ENCODE measurements around the gene KIAA0586.
"Not testable (repeated sequence)": the region's sequence is repeated elsewhere in the genome, so short reads cannot be mapped to it uniquely, and the experiment has no call there.

The KIAA0586 gene

DNA sequence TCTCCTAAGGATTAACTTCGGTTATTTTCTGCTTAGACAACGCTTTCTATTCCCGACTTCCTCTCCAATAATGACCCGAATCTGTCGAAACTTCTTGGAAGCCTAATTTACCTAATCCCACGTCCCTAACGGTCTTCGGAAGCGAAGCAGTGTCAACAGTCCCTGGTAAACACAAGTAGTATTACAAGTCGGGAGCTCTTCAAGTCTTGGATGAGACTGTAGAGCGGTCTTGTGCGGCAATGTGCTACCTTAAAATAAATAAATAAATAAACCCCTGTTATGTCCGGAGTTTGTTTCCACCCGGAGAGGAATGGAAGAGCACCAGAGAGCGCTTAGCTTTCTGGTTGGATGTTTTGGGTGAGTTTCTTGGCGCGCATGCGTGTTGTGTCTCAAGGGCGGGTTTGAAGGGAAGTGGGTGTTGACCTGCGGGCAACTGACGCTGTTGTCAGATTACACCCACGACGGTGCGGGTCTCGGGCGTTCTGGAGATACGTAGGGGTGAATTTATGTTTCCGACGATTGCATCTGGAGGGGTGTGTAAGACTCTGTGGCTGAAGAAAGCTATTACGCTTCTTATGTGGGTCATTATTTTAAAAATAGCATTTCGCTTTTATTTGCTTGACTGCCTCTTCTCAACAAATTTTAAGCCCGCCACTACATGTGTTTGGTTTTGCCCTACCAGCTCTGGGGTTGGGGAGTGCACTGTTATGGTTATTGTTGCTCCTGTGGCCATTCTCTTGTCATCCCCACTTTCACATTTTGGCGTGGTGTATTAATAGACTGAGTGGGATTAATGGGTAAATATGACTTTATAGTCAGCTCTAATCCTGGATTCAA, at the start of gene KIAA0586, which contains the start of gene TIMM9:
TSS of gene KIAA0586 (plus strand) at position 439 of the 837 bp plus-strand sequence. CDS start 546 bp downstream, outside the sequence.
TSS of gene TIMM9 (minus strand) at position 251 of the 837 bp plus-strand sequence. CDS start 15,586 bp downstream, outside the sequence.
- DNase-seq (ENCODE audit: low read depth in 1 of 2, low spot score in 1 of 2) = peak; percentile 87 to 93

DNA sequence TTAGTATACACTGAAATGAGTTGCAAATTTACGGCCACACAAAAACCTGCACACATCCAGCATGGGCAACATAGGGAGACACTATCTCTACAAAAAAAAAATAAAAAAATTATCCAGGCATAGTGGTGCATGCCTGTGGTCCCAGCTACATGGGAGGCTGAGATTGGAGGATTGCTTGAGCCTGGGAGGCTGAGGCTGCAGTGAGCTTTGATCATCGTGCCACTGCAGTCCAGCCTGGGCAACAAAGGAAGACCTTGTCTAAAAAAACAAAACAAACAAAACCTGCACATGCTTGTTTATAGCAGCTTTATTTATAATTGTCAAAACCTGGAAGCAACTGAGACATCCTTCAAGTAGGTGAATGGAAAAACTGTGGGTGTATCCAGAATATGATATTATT, 36.7 kb upstream of the KIAA0586 start:
- no peak for DNase-seq (ENCODE audit: low read depth in 1 of 2, low spot score in 1 of 2)

DNA sequence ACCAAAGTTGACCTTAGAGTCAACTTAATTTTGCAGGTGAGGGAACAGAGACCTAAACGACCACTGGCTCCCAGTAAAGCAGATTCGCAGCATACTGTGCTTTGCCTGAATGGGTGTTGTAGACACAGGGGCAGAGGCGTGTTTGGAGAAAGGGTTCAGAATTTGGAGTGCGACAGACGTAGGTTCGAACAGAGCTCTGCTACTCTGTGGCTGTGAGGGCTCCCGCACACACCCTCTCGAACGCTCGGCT, 32.0 kb upstream of the KIAA0586 start:
- no peak for DNase-seq (ENCODE audit: low read depth in 1 of 2, low spot score in 1 of 2)

DNA sequence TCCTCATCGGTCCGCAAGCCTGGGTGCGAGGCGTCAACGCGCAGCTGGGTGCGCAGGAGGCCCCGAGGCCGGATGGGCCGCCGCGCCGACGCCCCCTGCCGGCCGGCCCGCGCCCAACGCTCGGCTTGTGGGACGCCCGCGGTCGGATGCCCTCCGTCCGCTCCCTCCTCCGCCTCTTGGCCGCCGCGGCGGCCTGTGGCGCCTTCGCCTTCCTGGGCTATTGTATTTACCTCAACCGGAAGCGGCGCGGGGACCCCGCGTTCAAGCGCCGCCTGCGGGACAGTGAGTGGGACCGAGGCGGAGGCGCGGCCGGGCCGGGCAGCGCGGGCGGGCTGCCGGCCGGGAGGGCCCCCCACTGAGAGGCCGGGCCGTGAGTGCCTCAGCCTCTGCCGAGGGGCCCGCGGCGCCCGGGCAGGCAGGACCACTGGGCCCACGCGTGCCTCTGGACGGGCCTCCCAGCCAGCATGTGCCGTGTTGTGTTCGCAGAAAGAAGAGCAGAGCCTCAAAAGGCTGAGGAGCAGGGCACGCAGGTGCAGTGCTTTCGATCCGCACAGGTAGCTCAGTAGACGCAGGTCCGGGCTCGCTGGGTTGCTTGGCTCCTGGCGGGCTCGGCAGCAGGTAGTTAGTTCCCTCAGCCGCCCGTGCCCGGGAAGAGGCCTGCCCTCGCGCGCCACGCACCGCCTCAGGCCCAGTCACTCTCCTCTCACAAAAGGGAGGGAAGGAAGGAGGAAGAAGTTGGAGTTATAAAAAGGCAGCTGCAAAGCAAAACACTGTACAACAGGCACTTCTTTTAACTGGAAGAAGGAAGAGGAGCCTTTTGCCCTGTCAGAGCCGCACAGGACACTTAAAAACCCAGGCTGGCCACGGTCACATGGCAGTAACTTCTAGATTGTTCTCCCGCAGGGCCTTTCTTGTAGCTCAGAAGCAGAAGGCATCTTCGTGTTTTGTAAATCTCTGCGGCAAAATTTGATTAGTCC, 31.4 kb upstream of the KIAA0586 start, which contains the start of gene TOMM20L:
TSS of gene TOMM20L (plus strand) at position 119 of the 977 bp plus-strand sequence. CDS start at position 147, 28 bp downstream.
- DNase-seq (ENCODE audit: low read depth in 1 of 2, low spot score in 1 of 2) = peak; percentile 39 to 56

DNA sequence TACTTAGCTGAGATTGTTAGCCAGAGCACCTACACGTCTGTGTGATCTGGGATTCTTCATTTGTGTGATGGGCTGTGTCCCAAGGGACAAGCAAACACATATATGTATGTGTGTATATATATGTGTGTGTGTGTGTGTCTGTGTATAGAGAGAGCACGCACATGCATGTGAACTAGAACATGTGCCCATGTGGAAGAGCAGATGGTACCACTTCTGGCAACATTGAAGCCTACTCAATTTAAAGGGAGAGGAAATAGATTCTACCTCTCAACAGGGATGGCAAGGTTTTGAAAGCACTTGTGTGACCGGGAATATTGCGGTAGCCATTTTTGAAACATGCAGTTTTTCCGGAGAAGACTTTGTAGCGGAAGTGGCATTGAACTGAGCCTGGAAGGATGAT, 30.4 kb upstream of the KIAA0586 start:
- no peak for DNase-seq (ENCODE audit: low read depth in 1 of 2, low spot score in 1 of 2)

DNA sequence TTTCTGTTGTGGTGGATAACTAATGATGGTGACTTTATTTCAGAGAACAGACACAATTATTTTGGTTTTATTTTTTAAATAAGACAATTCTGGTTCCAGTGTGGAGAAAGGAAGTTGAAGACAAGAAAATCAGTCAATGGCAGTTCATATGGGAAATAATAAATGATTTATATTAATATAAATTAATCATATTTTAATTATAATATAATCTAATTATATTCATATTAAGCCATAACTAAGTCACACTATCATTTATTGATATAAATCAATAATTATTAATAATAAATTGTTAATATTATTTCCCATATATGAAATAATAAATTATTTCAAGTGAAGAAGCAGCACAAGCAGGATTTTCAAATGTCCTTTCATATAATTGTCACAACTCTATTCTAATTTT, 29.0 kb upstream of the KIAA0586 start:
- DNase-seq (ENCODE audit: low read depth in 1 of 2, low spot score in 1 of 2) = no peak

DNA sequence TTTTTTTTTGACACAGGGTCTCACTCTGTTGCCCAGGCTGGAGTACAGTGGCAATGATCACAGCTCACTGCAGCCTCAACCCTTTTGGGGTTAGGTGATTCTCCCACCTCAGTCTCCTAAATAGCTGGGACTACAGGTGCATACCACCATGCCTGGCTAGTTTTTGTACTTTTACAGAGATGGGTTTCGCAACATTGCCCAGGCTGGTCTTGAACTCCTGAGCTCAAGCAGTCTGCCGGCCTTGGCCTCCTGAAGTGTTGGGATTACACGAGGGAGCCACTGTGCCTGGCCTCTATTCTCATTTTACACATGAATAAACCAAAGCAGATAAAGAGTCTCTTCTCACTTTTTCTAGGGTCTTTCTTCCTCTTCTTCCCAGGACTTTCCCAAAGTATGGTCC, 28.6 kb upstream of the KIAA0586 start:
- no peak for DNase-seq (ENCODE audit: low read depth in 1 of 2, low spot score in 1 of 2)

DNA sequence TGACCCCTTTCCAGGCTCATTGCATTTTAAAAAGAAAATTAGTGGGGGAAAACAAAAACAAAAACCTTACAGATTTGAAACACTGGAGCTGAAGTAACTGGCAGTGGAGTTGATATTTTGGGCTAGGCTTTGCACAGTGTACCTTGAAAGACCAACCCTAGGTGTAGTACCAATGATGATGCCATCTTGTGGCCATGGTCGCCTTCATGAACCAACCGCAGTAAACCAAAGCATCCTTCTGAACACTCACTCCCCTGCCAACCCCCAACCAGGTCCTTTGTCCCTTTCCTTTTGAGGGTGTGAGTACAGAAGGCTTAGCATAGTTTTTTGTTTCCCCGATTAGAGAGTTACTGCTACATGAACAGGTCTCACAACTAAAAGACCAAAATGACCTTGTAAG, 25.9 kb upstream of the KIAA0586 start:
- no peak for DNase-seq (ENCODE audit: low read depth in 1 of 2, low spot score in 1 of 2)

DNA sequence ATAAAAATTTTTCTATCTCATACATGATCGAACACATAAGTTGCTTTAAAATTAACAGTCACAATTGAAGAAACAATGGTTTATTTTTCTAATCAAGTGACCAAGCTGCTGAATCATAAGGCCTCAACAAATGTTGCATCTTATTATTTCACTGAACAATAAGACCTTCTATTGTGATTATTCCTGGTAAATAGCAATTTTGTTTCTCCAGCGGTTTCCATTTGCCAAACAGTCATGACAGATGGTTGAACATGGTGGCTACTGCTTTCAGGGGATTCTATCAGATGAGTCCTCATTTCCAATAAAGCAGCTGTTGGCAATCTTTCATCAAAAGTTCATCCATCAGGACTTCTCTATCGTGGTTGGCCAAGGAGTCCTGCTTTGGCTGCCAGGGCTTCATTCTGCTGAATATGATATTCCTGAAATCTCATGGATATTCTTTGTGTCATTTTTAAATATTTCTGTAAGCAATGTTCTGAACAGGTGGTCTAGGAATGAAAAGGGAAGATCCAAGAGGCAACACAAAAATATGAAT, 18.8 kb upstream of the KIAA0586 start:
- no peak for DNase-seq (ENCODE audit: low read depth in 1 of 2, low spot score in 1 of 2)

DNA sequence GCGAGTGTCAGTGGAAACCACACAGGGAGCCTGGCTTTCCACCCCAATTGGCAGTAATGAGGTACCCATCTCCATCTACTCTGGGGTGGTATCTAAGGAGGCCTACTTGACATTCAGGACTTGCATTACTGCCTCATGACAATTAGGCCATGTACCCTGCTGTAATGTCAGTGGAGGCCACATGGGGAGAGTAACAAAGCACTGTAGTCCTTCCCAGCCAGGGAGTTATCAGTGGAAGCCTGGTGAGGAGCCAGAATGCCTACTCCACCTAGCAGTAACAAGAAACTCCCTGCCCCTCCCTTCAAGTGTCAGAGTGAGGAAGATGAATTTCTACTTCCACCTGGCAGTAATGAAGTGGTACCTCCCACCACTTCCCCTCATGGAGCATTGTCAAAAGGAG, 12.7 kb upstream of the KIAA0586 start:
- no peak for DNase-seq (ENCODE audit: low read depth in 1 of 2, low spot score in 1 of 2)

DNA sequence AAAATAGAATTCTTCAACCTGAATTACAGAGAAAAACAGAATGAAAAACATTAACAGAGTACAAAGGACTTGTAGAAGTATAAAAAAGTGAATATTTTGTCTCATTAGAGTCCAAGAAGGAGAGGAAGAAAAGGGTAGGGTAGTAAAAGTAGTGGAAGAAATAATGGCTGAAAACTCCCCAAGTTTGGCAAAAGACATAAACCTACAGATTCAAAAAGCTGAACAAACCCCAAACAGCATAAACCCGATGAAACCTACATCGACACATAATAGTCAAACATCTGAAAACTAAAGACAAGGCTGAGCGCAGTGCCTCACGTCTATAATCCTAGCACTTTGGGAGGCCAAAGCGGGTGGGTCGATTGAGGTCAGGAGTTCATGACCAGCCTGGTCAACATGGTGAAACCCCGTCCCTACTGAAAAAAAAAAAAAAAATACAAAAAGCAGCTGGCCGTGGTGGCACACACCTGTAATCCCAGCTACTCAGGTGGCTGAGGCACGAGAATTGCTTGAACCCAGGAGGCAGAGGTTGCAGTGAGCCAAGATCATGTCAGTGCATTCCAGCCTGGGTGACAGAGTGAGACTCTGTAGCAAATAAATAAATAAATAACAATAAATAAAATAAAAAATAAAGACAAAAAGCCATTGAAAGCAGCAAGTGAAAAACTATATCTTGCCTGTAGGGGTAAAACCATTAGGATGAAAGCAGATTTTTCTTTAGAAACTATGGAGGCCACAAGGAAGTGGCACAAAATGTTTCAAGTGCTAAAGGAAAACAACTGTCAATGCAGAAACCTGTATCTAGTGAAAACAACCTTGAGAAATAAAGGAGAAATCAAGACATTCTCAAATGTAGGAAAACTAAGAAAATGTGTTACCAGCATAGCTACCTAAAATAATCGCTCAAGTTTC, 11.6 kb upstream of the KIAA0586 start:
- no peak for DNase-seq (ENCODE audit: low read depth in 1 of 2, low spot score in 1 of 2)

DNA sequence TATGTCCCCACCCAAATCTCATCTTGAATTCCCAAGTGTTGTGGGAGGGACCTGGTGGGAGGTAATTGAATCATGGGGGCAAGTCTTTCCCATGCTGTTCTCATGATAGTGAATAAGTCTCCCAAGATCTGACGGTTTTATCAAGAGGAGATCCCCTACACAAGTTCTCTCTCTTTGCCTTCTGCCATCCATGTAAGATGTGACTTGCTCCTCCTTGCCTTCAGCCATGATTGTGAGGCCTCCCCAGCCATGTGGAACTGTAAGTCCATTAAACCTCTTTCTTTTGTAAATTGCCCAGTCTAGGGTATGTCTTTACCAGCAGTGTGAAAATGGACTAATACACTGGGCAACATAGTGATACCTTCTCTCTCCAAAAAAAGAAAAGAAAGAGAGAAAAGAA, 10.6 kb upstream of the KIAA0586 start:
- DNase-seq (ENCODE audit: low read depth in 1 of 2, low spot score in 1 of 2) = not testable (repeated sequence)

DNA sequence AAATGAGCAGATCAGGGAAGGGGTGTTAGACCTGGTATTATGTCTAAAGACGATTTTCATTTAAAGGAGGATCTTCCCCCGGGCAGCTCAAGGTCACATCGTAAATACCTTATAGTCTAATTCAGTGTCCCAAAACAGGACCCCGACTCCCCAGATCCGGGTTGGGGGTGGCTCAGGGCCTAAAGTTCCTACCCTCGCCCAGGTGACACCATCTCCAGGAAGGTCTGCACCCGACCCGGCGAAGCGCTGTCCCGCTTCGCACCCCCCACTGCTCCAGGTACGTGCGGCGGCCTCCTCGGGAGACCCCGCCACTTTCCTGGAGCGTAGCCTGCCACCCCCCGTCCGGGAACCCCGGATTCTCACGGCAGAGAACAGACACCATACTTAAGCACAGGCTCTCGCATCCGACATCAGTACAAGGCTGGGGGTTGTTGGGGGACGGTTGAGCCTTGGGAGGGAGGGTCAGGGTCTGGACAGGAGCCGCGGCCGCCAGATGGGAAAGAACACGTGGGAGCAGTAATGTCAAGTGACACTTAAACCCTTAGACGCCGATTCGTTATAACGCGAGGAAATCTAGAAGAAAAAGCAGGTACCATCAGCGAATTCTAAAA, 744 bp upstream of the KIAA0586 start:
- DNase-seq (ENCODE audit: low read depth in 1 of 2, low spot score in 1 of 2) = peak; percentile 11 to 18

DNA sequence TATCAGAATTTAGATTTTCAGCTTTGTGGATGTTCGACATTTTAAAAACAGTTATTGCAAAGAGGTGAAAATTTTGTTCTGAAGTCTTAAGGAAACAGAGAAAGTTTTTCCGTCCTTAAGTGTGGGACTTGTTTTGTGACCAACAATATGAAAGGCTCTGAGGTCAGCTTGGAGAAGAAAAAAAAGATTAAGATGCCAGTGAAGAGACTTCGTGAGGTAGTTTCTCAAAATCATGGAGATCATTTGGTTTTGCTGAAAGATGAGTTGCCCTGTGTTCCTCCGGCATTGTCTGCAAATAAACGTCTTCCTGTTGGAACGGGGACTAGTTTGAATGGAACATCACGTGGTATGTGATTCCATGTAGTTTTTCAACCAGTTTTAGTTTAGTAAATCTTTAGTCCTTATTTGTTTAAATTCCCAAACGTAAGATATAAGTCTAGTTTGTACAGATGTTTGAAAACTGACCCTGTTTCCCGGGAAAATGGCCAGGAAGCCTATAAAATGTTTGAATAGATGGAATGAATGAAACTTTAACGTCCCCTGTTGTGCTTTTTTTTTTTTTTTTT, 682 bp downstream of the KIAA0586 start:
- DNase-seq (ENCODE audit: low read depth in 1 of 2, low spot score in 1 of 2) = no peak

DNA sequence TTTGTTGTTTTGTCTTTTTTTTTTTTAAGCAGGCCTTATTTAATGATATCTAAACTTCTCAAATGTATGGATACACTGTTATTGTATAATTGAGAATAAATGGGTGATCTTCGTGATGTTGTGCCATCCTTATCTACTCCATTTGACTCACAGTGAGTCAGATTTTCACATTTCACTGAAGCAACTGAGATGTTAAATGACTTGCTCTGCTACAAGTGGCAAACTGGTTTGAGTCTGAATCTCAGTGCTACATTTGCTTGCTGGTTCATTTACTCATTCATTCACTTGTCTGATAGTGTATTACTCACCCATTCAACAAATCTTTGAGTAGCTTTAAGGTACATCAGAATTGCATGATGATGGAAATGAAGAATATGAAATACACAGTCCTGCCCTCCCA, 2.6 kb downstream of the KIAA0586 start:
- DNase-seq (ENCODE audit: low read depth in 1 of 2, low spot score in 1 of 2) = no peak

DNA sequence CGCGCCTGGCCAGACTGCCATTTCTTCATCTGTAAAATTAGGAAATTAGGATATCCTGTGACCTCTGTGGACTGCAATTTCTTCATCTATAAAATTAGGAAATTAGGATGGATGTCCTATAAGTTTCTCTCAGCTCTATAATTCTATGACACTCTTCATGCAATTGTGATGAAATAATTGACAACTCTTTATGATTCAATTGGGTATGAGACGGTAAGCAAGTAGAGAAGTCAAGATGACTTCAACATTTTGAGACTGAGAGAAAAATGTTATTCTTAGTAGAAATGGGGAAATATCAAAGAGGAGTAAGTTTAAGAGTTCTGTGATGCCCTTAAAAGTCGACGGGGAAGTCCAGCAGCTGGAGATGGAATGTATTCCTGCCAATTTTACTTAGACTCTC, 12.0 kb downstream of the KIAA0586 start:
- DNase-seq (ENCODE audit: low read depth in 1 of 2, low spot score in 1 of 2) = no peak

DNA sequence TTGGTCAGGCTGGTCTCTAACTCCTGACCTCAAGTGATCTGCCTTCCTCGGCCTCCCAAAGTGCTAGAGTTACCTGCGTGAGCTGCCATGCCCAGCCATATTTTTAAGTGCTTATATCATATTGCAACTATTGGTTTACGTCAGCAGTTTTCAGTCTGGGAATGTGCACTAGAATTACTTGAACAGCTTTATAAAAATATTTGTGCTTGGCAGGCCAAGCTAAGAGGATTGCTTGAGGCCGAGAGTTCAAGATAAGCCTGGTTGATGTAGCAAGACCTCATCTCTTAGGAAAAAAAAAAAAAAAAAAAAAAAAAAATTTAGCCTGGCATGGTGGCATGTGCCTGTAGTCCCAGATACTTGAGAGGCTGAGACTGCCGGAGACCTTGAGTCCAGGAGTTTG, 17.1 kb downstream of the KIAA0586 start:
- DNase-seq (ENCODE audit: low read depth in 1 of 2, low spot score in 1 of 2) = no peak

DNA sequence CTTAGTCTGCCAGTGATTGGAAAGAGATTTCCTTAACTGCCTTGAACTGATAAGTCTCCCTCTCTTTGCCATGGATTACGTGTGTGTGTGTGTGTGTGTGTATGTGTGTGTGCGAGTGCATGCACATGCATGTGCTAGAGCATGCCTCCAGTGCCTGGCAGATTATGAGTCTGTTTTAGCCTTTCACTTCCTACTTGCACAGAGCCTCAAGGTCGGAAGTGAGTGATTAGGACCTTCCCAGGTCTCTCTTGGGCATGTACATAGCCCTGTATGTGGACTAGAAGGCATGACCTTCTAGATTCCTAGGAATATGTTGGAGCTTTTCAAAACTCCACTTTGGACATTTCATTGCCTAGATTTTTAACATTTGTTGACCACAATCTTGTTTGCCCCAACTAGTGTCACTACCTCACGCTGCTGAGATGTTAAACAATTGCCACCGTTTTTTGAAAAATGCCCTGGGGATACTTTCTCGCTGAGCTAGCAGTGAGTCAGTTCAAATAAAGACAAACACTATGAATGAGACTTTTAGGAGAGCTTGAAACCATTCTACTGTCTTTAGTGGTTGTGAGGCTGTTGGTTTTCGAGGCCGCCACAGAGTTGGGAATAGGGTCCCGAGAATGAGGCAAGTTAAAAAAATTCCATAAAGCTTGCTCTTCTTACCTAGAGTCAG, 28.2 kb downstream of the KIAA0586 start:
- DNase-seq (ENCODE audit: low read depth in 1 of 2, low spot score in 1 of 2) = no peak

DNA sequence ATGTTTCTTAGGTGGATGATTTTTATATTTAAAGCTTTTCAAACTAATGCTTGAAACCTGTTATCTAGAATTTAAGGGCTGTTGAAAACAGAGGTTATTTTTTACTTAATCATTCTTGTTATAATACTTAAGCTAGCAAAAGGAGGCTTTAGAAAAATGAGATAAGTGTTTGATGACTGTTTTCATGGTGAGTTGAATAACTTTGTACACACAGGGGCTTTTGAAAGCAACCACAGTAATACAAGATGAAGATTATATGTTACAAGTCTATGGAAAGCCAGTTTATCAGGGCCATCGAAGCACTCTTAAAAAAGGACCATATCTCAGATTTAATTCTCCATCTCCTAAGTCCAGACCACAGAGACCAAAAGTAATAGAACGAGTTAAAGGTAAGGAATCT, 33.3 kb downstream of the KIAA0586 start:
- no peak for DNase-seq (ENCODE audit: low read depth in 1 of 2, low spot score in 1 of 2)
